Ectodermal cell (in vitro differentiated cells): ENCODE measurements around the gene KIAA1755.

Experiments
- H3K27ac ChIP-seq: 2 replicates; pipeline ENCODE4 v1.7.0; 2013; ENCODE audit warnings: mild to moderate bottlenecking, low read depth, low read length; ENCODE audit not compliant: insufficient read depth, poor library complexity, severe bottlenecking
- H3K27me3 ChIP-seq: 2 replicates; pipeline ENCODE4 v1.7.0; 2013; ENCODE audit warnings: mild to moderate bottlenecking, low read length; ENCODE audit not compliant: insufficient read depth, control insufficient read depth, poor library complexity, severe bottlenecking
- H3K36me3 ChIP-seq: one replicate; pipeline ENCODE4 v1.7.0; 2013; ENCODE audit warnings: low read length; ENCODE audit not compliant: control insufficient read depth, insufficient read depth
- H3K4me1 ChIP-seq: one replicate; pipeline ENCODE4 v1.7.0; 2013; ENCODE audit warnings: low read length; ENCODE audit not compliant: control insufficient read depth, insufficient read depth
- H3K4me3 ChIP-seq: 2 replicates; pipeline ENCODE4 v1.7.0; 2013; ENCODE audit warnings: low read depth, low read length, control low read depth; ENCODE audit not compliant: insufficient read depth
- H3K9me3 ChIP-seq: 2 replicates; pipeline ENCODE4 v1.7.0; 2013; ENCODE audit warnings: mild to moderate bottlenecking, low read length, moderate library complexity; ENCODE audit not compliant: control insufficient read depth
- WGBS, 2 experiments: methylation state at CpG; one replicate each; pipeline ENCODE4 v1.1.7; 2013; ENCODE audit warnings: missing lambda C conversion rate in 2 of 2; 5-methylcytosine and 5-hydroxymethylcytosine counted together

Gene KIAA1755

DNA sequence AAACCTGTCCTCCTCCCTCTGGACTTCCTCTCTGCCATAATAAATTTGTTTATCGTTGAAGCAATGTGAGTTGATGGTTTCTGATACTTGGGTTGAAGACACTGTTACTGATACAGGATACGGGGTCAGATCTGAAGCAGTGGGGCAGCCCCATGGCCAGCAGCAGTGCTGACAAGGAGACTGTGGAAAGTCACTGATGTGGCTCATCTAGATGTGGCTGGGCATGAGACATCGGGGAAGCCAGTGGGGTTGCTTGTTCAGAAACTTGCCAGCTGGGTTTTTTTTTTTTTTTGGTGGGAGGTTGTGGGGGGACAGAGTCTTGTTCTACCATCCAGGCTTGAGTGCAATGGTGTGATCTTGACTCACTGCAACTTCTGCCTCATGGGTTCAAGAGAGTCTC, 40.8 kb upstream of the KIAA1755 start:
- 94 to 95% methylated on average over 3 of the region's 3 CpGs for WGBS, 2 experiments

DNA sequence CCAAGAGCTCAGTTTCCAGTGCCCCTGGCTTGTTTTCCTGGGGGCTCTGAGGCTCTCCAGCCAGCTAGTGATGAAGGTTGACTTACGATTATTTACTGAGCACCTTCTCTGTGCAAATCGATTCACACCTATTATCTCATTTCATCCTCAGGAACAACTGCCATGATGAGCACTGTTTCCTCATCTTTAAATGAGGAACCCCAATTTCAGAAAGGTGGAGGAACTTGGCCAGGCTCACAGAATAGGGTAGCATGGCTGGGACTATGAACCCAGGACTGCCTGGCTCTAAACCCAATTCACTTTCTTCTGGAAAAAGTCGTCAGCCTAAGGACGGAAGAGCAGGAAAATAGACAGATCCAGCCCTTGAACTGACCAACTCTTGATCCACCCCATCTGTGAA, 39.9 kb upstream of the KIAA1755 start:
- H3K9me3 ChIP-seq: no peaks in the 10 kb centered on the region
- no peak overlapping the region for H3K4me3 ChIP-seq
- WGBS, 2 experiments: 92 to 97% methylated on average over 4 of the region's 4 CpGs
- H3K4me1 ChIP-seq: no peaks in the 10 kb centered on the region
- no peaks in the 10 kb centered on the region for H3K27me3 ChIP-seq
- no peaks in the 10 kb centered on the region for H3K36me3 ChIP-seq
- no peak overlapping the region for H3K27ac ChIP-seq

More for the DNA sequence above, 40.8 kb upstream of the KIAA1755 start:
- H3K36me3 ChIP-seq: no peaks in the 10 kb centered on the region
- no peak overlapping the region for H3K27ac ChIP-seq
- no peak overlapping the region for H3K4me3 ChIP-seq
- H3K4me1 ChIP-seq: no peaks in the 10 kb centered on the region
- H3K27me3 ChIP-seq: no peaks in the 10 kb centered on the region
- H3K9me3 ChIP-seq: no peaks in the 10 kb centered on the region

DNA sequence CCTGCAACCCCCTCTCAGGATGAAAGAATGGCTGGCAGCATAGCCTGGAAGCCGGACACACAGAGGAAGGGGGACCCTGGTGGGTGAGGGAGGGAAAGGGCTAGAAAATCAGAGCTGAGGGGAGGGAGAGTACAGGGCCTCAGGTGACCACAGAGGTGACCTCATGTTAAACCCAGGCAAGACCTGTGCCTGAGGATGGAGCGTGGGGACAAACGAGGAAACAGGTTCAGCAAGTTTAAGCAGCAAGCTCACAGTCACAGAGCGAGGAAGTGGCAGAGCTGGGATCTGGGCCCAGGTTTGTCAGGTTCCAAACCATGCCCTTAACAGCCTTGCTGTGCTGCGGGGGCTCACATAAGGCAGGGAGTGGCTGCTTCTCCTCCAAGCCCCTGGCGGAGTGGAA, 39.4 kb upstream of the KIAA1755 start:
- Histone ChIP-seq H3K9me3 (no peaks in the 10 kb centered on the region), H3K27me3 (no peaks in the 10 kb centered on the region), H3K4me3 (no peak overlapping the region), H3K4me1 (no peaks in the 10 kb centered on the region), H3K27ac (no peak overlapping the region), H3K36me3 (no peaks in the 10 kb centered on the region)
- WGBS, 2 experiments: 83 to 88% methylated on average over 6 of the region's 6 CpGs

DNA sequence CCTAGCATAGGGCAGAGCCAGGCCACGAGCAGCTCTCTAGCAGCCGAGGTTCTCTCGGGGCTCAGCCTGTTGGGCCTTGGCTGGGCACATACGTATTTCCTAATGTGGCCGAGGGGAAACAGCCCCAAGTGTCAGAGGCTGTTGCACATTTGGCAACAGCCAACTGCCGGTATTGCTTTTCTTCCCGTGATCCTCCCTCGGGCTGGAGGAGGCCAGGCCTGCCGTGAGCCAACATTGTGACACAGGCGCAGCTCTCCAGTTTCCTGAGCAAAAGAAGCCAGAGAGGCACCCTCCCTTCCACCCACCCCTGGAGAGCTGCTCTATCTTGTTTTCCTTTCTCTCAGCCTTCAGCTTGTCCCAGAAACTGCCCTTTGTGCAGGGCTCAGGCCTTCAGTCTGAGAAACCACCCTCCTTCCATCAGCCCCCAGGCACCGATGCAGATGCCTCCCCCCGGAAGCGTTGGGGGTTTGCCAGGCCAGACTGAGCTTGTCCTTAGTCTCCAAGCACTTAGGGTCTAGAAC, 38.3 kb upstream of the KIAA1755 start:
- H3K27ac ChIP-seq: no peak overlapping the region
- H3K9me3 ChIP-seq: no peaks in the 10 kb centered on the region
- 66 to 69% methylated on average over 13 of the region's 13 CpGs for WGBS, 2 experiments

DNA sequence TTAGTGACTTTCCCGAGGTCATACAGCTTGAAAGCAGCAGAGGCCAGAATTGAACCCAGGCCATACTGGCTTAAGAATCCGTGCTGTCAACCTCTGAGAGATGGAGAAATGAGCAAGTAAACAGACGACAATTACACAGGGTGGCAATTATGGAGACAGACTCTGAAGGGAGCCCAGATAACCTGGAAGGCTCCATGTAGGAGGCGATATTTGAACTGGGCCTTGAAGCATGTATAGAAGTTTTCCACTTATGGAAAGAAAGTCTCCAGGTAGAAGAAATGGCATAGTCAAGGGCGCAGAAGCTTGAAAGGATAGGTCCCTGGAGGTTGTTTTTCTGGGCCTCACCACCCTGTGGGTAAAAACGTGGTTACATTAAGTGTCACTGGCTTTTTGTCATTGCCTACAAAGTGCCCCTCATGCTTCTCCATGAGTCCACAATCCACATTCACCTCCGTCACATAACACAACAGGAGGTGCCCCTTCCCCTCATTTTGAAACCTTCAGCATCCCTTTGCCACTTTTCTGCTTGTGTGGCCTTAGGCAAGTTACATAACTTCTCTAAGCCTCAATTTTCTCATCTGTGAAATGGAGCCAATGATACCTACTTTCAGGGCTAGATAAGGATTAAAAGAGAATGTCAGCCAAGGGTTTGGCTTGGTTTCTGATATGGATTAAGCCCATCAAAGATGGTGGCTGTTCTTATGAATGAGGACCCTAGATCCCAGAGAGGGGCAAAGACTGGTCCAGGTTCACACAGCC, 37.6 kb upstream of the KIAA1755 start:
- Histone ChIP-seq H3K9me3 (no peaks in the 10 kb centered on the region), H3K36me3 (no peaks in the 10 kb centered on the region), H3K4me3 (no peak overlapping the region), H3K27me3 (no peaks in the 10 kb centered on the region), H3K4me1 (peaks cover 9% of the 10 kb centered on the region), H3K27ac (no peak overlapping the region)
- 96% methylated on average over 7 of the region's 7 CpGs for WGBS, 2 experiments

More for the DNA sequence above, 38.3 kb upstream of the KIAA1755 start:
- Histone ChIP-seq H3K4me3 (no peak overlapping the region), H3K36me3 (no peaks in the 10 kb centered on the region), H3K27me3 (no peaks in the 10 kb centered on the region), H3K4me1 (peaks cover 4% of the 10 kb centered on the region)

DNA sequence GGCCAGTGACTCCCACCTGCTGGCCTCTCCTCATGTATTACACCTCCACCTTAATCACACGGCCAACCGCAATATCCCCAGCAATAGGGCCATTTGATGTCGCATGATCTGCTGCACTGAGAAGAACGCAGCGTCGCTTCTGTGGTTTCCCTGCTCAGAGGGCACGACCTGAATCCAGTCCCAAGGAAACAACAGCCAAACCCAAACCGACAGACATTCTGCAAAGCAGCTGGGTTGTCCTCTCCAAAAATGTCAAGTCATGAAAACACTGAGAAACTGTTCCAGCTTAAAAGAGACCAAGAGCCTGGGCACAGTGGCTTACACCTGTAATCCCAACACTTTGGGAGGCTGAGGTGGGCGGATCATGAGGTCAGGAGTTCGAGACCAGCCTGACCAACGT, 35.9 kb upstream of the KIAA1755 start:
- H3K4me1 ChIP-seq: peaks cover 9% of the 10 kb centered on the region
- H3K27ac ChIP-seq: no peak overlapping the region
- no peak overlapping the region for H3K4me3 ChIP-seq
- no peaks in the 10 kb centered on the region for H3K36me3 ChIP-seq
- no peaks in the 10 kb centered on the region for H3K9me3 ChIP-seq
- no peaks in the 10 kb centered on the region for H3K27me3 ChIP-seq
- 94 to 95% methylated on average over 11 of the region's 11 CpGs for WGBS, 2 experiments

DNA sequence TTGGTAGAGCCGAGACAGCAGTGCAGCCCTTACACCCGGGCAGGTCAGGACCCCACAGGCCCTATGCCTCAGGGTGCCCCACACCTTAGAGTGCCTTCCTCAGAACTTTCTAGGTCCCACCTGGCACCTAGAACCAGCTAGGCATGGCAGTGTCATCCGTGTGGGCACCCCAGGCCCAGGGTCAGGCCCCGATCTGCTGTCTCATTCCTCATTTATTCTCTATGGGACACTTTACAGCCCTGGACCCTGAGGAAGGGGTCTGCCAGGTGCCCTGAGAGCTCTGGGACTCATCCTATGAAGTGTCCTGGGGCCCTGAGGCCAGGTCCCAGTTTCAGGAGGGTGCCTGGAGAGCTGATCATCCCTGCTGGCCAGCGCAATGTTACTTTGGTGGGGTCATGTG, 35.3 kb upstream of the KIAA1755 start:
- no peak overlapping the region for H3K27ac ChIP-seq
- no peaks in the 10 kb centered on the region for H3K27me3 ChIP-seq
- no peaks in the 10 kb centered on the region for H3K36me3 ChIP-seq
- H3K4me1 ChIP-seq: peaks cover 9% of the 10 kb centered on the region
- WGBS, 2 experiments: 89 to 93% methylated on average over 5 of the region's 5 CpGs
- H3K4me3 ChIP-seq: no peak overlapping the region
- H3K9me3 ChIP-seq: no peaks in the 10 kb centered on the region

DNA sequence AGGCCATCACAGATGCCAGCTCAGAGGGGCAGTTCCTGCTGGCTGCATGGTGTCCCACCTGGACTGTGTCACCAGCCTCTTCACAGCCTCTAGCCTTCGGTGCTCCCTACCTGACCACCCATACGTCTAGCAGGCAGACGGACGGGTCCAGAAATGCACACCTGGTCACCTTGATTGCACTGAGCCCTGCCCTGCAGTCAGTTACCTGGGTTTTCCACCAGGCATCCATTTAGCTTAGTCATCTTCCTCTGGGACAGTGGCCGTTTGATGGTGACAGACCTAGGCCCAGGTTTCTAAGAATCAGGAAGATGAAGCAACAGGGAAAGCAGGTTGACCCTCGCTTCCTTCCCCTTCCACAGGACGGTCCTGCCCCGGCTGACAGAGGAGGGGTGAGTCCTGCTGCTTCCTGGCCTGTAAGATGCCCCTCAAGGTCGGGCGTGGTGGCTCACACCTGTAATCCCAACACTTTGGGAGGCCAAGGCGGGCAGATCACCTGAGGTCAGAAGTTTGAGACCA, 33.6 kb upstream of the KIAA1755 start:
- H3K36me3 ChIP-seq: no peaks in the 10 kb centered on the region
- 85 to 89% methylated on average over 11 of the region's 11 CpGs for WGBS, 2 experiments
- no peak overlapping the region for H3K4me3 ChIP-seq
- H3K9me3 ChIP-seq: no peaks in the 10 kb centered on the region
- no peak overlapping the region for H3K27ac ChIP-seq
- H3K27me3 ChIP-seq: no peaks in the 10 kb centered on the region
- peaks cover 9% of the 10 kb centered on the region for H3K4me1 ChIP-seq

DNA sequence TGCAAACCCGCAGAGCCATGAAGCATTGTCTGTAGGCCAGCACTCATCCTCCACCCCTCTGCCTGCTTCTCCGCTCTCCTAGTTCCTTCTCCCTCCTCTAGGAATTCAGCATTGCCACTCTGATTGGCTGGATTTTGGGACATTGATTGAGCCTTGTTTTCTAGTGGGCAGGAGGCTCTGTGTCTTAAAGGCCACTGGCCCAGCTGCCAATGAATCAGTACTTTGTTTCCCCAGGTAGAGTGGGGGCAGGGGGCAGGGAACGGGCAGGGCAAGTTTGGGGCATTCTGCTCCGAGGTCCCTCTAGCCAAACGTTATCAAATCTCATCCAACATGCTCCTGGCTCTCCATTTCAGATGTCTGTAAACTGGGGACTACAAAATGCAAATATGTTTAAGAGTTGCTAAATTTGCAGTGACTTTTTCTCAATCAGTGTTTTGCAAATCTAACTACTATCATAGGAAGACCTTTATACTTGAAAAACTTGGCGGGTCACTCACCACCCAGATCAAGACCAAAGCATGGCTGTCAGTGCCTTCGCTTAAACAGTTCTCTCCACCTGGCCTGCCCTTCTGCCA, 33.0 kb upstream of the KIAA1755 start:
- H3K27ac ChIP-seq: no peak overlapping the region
- no peaks in the 10 kb centered on the region for H3K27me3 ChIP-seq
- H3K4me1 ChIP-seq: peaks cover 9% of the 10 kb centered on the region
- no peaks in the 10 kb centered on the region for H3K36me3 ChIP-seq
- no peak overlapping the region for H3K4me3 ChIP-seq
- 61 to 64% methylated on average over 7 of the region's 7 CpGs for WGBS, 2 experiments
- no peaks in the 10 kb centered on the region for H3K9me3 ChIP-seq

DNA sequence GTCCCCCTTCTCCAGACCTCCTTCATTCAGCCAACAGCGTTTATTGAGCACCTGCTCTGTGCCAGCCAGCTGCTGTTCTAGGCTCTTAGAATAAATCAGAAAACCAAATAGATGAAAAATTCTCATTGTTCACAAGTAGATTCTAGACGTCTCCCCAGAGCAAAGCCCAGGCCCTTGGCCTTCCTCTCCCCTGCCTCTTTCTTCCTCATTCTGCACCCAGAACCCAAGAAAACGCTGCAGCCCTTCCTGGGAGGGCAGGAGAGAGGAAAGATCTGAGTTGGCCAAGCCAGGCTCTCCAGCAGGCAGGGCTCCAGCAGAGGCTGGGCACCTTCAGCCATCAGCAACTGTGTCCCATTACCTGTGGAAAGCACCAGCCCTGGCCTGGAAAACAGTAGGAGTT, 31.4 kb upstream of the KIAA1755 start:
- Histone ChIP-seq H3K36me3 (no peaks in the 10 kb centered on the region), H3K27ac (no peak overlapping the region), H3K4me1 (peaks cover 15% of the 10 kb centered on the region), H3K27me3 (no peaks in the 10 kb centered on the region), H3K9me3 (no peaks in the 10 kb centered on the region), H3K4me3 (no peak overlapping the region)
- WGBS, 2 experiments: 71 to 73% methylated on average over 3 of the region's 3 CpGs
